Cardiac muscle cell (in vitro differentiated cells and primary cell): ENCODE measurements around the gene P2RX3. TPM values are rescaled to one million over a fixed set of nuclear protein-coding genes. Genes with fewer than 3 reads are reported as not detected.

Experiments used
- DNase-seq, 2 donors: peaks; one replicate each; pipeline versions ENCODE4 v3.0.0 to v3.0.0-alpha.2; 2010 to 2017; ENCODE audit warnings: low read depth in 1 of 2, low spot score in 1 of 2
- H3K27ac ChIP-seq: fragments of 200-600 bp; sonication (generic); 2 replicates; pipeline ENCODE4 v1.5.1; 2016
- H3K27me3 ChIP-seq: fragments of 200-600 bp; sonication (generic); 2 replicates; pipeline ENCODE4 v1.6.0; 2016; ENCODE audit warnings: control low read depth
- H3K36me3 ChIP-seq: fragments of 200-600 bp; sonication (generic); 2 replicates; pipeline ENCODE4 v1.5.1; 2016; ENCODE audit warnings: control low read depth
- H3K4me1 ChIP-seq: fragments of 200-600 bp; sonication (generic); 2 replicates; pipeline ENCODE4 v1.8.1; 2017; ENCODE audit warnings: low read depth, mild to moderate bottlenecking, mixed run types
- H3K4me3 ChIP-seq: fragments of 200-600 bp; sonication (generic); 2 replicates; pipeline ENCODE4 v1.5.1; 2016; ENCODE audit warnings: mild to moderate bottlenecking
- H3K9me3 ChIP-seq: fragments of 200-600 bp; sonication (generic); 2 replicates; pipeline ENCODE4 v1.5.1; 2017; ENCODE audit warnings: low read depth, mild to moderate bottlenecking, control low read depth
- polyA plus RNA-seq: library from polyadenylated mRNA; unstranded; fragments of >200 nt; fragmentation: Nextera tagmentation; extraction: Ambion mirVana; gene quantifications from 2 replicates; pipeline ENCODE4 v1.2.1, GENCODE V29; 2016
- total RNA-seq: library from RNA; depleted of rRNA; stranded (reverse); fragments of >200 nt; gene quantifications from 2 replicates; pipeline ENCODE4 v1.2.3, GENCODE V29; 2016
- TF ChIP-seq, protein P1 (sequence below): IDR thresholded peaks from 2 replicates; pipeline ENCODE4 v1.5.1; 2012; ENCODE audit warnings: low read depth, mild to moderate bottlenecking, low read length

The P2RX3 gene
- total and polyA plus RNA-seq, 2 experiments from 2014 or later, result 0.09 to 0.62 TPM

DNA sequence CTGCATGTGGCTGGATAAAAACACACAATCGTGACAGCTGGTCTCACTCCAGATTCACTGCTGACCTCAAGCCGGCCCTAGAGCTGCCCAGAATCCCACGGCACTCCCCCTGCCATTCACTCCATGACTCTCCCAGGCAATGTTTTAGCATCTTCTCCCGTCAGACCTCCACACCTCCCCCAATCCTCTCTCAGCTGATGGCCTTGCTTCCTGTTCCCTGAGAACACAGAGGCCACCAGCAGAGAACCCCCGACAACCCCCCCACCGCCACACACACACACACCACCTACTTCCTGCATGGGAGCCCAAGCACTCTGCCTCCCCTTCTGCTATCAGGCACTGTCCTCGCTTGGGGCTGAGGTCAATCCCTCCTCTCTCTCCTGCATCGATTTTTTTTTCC lies 22.7 kb upstream of the P2RX3 start:
- Histone ChIP-seq H3K9me3 (no peaks in the 10 kb centered on the region), H3K4me3 (no peak overlapping the region), H3K27me3 (no peaks in the 10 kb centered on the region), H3K36me3 (peaks cover 24% of the 10 kb centered on the region), H3K4me1 (peaks cover 24% of the 10 kb centered on the region), H3K27ac (peak overlapping the region; percentile 67)
- TF ChIP-seq, protein P1, sequence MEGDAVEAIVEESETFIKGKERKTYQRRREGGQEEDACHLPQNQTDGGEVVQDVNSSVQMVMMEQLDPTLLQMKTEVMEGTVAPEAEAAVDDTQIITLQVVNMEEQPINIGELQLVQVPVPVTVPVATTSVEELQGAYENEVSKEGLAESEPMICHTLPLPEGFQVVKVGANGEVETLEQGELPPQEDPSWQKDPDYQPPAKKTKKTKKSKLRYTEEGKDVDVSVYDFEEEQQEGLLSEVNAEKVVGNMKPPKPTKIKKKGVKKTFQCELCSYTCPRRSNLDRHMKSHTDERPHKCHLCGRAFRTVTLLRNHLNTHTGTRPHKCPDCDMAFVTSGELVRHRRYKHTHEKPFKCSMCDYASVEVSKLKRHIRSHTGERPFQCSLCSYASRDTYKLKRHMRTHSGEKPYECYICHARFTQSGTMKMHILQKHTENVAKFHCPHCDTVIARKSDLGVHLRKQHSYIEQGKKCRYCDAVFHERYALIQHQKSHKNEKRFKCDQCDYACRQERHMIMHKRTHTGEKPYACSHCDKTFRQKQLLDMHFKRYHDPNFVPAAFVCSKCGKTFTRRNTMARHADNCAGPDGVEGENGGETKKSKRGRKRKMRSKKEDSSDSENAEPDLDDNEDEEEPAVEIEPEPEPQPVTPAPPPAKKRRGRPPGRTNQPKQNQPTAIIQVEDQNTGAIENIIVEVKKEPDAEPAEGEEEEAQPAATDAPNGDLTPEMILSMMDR, result no peak
- DNase-seq, result peak in 1 of 2 donors; percentile 89

DNA sequence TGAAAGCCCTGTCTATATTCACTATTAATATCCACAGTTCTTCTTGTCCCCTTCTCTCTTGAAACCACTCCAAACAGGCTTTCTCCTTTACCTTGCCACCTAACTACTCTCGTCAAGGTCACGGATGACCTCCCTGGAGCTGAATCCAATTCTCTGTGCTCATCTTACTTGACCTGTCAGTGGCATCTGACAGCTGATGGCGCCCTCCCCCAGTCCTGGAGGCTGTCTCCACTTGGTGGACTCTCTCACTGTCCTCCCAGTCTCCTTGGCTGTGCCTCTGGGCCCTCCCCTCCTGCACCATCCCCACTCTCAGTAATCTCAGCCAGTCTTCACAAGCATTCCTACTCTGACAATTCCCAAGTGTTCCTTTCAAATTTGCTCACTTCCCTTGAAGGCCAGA lies 22.1 kb upstream of the P2RX3 start:
- no peak for DNase-seq
- peaks cover 24% of the 10 kb centered on the region for H3K36me3 ChIP-seq
- H3K27me3 ChIP-seq, result no peaks in the 10 kb centered on the region
- H3K27ac ChIP-seq, result peak overlapping the region; percentile 67
- H3K4me3 ChIP-seq, result no peak overlapping the region
- H3K9me3 ChIP-seq, result no peaks in the 10 kb centered on the region
- TF ChIP-seq, protein P1, result no peak
- H3K4me1 ChIP-seq, result peaks cover 20% of the 10 kb centered on the region

DNA sequence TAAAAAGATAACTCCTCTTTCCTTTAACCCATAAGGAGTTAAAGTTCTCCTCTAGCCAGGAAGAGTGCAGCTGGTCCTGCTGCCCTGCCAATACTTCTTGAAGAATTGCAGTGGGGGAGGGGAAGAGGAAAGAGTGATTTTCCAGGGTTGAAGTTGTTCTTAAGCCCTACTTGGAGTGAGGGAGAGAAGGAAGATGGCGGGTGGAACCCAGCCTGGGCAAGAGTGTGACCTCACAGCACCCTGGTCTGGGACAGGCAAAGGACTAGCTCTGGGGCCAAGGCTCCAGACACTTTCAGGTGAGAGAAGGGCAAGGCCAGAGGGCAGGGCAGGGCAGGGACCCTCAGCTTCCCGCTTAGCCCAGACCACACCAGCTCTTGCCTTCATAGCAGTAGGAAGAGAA lies 20.0 kb upstream of the P2RX3 start:
- no peaks in the 10 kb centered on the region for H3K9me3 ChIP-seq
- peak overlapping the region; percentile 41 for H3K27ac ChIP-seq
- no peaks in the 10 kb centered on the region for H3K27me3 ChIP-seq
- peaks cover 32% of the 10 kb centered on the region for H3K4me1 ChIP-seq
- H3K4me3 ChIP-seq, result no peak overlapping the region
- peak in 1 of 2 donors; percentile 76 for DNase-seq
- peaks cover 19% of the 10 kb centered on the region for H3K36me3 ChIP-seq
- TF ChIP-seq, protein P1, result no peak

DNA sequence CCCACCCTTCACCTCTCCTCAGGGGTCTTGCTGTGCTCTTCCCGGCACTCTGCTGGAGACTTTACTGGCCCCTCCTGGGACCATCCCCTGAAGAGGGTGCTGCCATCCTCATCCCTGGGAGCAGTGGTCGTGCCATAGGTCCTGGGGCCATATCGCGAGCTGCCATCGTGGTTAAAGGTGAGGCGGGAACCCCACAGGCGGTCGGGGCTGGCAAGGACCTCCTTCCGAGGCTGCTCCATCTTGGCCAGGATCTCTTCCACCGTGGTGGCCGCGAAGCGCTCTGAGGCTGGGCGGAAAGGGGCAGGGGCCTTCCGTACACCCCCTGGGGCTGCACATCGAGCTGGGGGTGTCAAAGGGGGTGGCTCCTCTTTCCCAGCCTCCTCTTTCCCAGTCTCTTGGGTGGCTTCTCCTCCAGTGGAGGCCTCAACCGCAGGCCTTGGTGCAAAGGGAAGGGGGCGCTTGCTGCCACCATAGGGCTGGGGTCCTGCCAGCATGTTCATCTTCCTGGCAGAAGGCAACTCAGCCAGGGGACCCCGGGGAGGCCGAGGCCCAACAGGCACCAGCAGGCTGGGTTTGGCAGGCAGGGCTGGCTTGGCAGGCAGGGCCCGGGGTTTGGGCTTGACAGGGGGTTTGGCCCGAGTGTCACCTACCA lies 18.0 kb upstream of the P2RX3 start:
- no peak for DNase-seq
- H3K4me3 ChIP-seq, result no peak overlapping the region
- no peaks in the 10 kb centered on the region for H3K27me3 ChIP-seq
- TF ChIP-seq, protein P1, result no peak
- peaks cover 36% of the 10 kb centered on the region for H3K4me1 ChIP-seq
- H3K36me3 ChIP-seq, result peaks cover 16% of the 10 kb centered on the region
- no peaks in the 10 kb centered on the region for H3K9me3 ChIP-seq
- H3K27ac ChIP-seq, result no peak overlapping the region

DNA sequence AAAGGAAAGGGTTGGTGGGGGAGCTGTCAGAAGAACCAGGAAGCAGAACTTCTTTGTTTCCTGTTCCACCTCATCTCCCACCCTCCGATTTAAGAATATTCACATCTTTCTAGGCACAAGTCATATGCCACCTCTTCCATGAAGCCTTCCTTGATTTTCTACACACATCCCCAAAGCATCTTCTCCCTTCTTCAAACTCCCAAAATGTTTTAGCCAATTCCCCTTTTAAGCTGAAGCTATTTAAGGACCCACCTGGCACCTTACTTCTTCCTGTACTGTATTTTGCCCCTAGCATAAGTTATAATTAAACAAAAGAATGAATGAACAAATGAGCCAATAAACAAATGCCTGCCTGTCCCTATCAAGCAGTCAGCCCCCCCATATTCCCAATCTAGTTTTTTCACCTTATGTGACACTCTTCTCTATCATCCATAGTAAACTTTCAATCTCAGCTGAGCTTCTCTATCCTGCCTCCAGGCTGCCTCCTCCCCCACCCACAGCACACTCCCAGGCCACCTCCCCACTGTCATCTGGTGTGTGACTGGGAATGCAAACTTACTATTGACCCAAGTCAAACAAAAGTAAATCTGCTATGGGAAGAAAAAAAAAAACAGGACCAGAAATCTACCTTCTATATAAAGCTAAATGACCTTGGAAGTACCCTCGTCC lies 17.3 kb upstream of the P2RX3 start:
- TF ChIP-seq, protein P1, result no peak
- no peaks in the 10 kb centered on the region for H3K27me3 ChIP-seq

More for the DNA sequence above, 17.3 kb upstream of the P2RX3 start:
- DNase-seq, result no peak
- Histone ChIP-seq H3K4me3 (no peak overlapping the region), H3K4me1 (peaks cover 39% of the 10 kb centered on the region), H3K36me3 (peaks cover 16% of the 10 kb centered on the region), H3K9me3 (no peaks in the 10 kb centered on the region), H3K27ac (no peak overlapping the region)
